ENCODE results near the gene SMIM1. TPM values are rescaled to one million over a fixed set of nuclear protein-coding genes. Genes with fewer than 3 reads are reported as not detected.

Gene SMIM1
- 5.5 TPM for total RNA-seq (2021; ENCODE audit: unreplicated experiment)
- 8.4 TPM in 2 replicates for polyA plus RNA-seq (2012)
- percentile 42 among the genes with signal in this experiment for Bru-seq, nascent RNA
- BruChase-seq, experiment 1, labeled RNA remaining after a 6-hour chase, result percentile 23 among the genes with signal in this experiment
- percentile 29 among the genes with signal in this experiment for BruChase-seq, experiment 2, labeled RNA remaining after a 2-hour chase
- long read RNA-seq, partial matches to known transcripts, result 1 of 3 reads
- long read RNA-seq, other reads (novel, unspliced or antisense), result 0 of 3 reads

- RAD21 ChIA-PET (ENCODE audit: low non-redundant PET in 1 of 2, low total read pairs in 2 of 2, uncharacterized antibody in 2 of 2, unreplicated experiment in 2 of 2), result no interaction called here
- POLR2A ChIA-PET, result no interaction called here
- H3K27ac ChIP-seq (ENCODE audit: low read depth, low read length), result peak within 1 kb of the TSS; percentile 69; the same call in 1 of the 2 replicates
- no peaks in the 10 kb centered on the region for H3K9me3 ChIP-seq (ENCODE audit: control insufficient read depth in 1 of 2, insufficient read depth in 1 of 2, low read depth in 1 of 2, low read length in 2 of 2)
- H3K4me2 ChIP-seq (ENCODE audit: low read length), result peak within 1 kb of the TSS; percentile 87
- DNase-seq (ENCODE audit: low read depth, low spot score) (no peak), ATAC-seq (peak; percentile 39)
- peaks cover 31 to 44% of the 10 kb centered on the region in 2 experiments for H3K4me1 ChIP-seq (ENCODE audit: control insufficient read depth in 1 of 2, insufficient read depth in 2 of 2, low read length in 2 of 2)
- intact Hi-C loops (cut with micrococcal nuclease), result no loop called here
- H3K79me2 ChIP-seq (ENCODE audit: insufficient read depth, low read length), result no peaks in the 10 kb centered on the region
- no peaks in the 10 kb centered on the region for H3K36me3 ChIP-seq (ENCODE audit: control insufficient read depth in 1 of 2, insufficient read depth in 2 of 2, low read length in 2 of 2)
- CTCF ChIA-PET, result no interaction called here
- H3K9ac ChIP-seq (ENCODE audit: low read length), result peak within 1 kb of the TSS; percentile 64
- H3K27me3 ChIP-seq (ENCODE audit: insufficient read depth, low read length), result no peaks in the 10 kb centered on the region
- H4K20me1 ChIP-seq (ENCODE audit: insufficient read depth), result no peaks in the 10 kb centered on the region
- BruUV-seq (replicated peaks), result TSS peak; percentile 44
- H3K4me3 ChIP-seq (replicated peaks in 1 of 2; ENCODE audit: low read depth in 1 of 2, low read length in 2 of 2), result peak within 1 kb of the TSS; percentile 52 to 67
- H2AFZ ChIP-seq (ENCODE audit: low read depth, low read length, poor library complexity, severe bottlenecking), result no peak within 1 kb of the TSS
- H3K9me2 ChIP-seq (ENCODE audit: insufficient read depth), result no peaks in the 10 kb centered on the region
- TF ChIP-seq YY1 (IDR thresholded peaks at IDR 0.05; ENCODE audit: extremely low read depth, insufficient replicate concordance, low read depth, low read length), result no peak
- TF ChIP-seq EZH2 (IDR thresholded peaks at IDR 0.05), result no peak
- peak; percentile 7; the same call in 1 of the 2 replicates for TF ChIP-seq ZFX (IDR thresholded peaks at IDR 0.05)
These were observed at the start of gene SMIM1 for GRCh38 chr1:3772715-3773571. Gene SMIM1 (plus strand): TSS chr1:3772749. CDS start chr1:3775374, 2,625 bp downstream.

GRCh38 chr1:3722846-3723245, 49.7 kb upstream of the SMIM1 start:
- RAD21 ChIA-PET (ENCODE audit: low non-redundant PET in 1 of 2, low total read pairs in 2 of 2, uncharacterized antibody in 2 of 2, unreplicated experiment in 2 of 2), result no interaction called here
- H3K27ac ChIP-seq (ENCODE audit: low read depth, low read length), result no peak overlapping the region
- no peaks in the 10 kb centered on the region for H4K20me1 ChIP-seq (ENCODE audit: insufficient read depth)
- H3K79me2 ChIP-seq (ENCODE audit: insufficient read depth, low read length), result no peaks in the 10 kb centered on the region
- H3K4me1 ChIP-seq (ENCODE audit: control insufficient read depth in 1 of 2, insufficient read depth in 2 of 2, low read length in 2 of 2), result no peaks in the 10 kb centered on the region
- no TSS peak for BruUV-seq (replicated peaks)
- no peaks in the 10 kb centered on the region for H3K9me3 ChIP-seq (ENCODE audit: control insufficient read depth in 1 of 2, insufficient read depth in 1 of 2, low read depth in 1 of 2, low read length in 2 of 2)
- H3K9me2 ChIP-seq (ENCODE audit: insufficient read depth), result no peaks in the 10 kb centered on the region
- no peak overlapping the region for H2AFZ ChIP-seq (ENCODE audit: low read depth, low read length, poor library complexity, severe bottlenecking)
- H3K36me3 ChIP-seq (ENCODE audit: control insufficient read depth in 1 of 2, insufficient read depth in 2 of 2, low read length in 2 of 2), result no peaks in the 10 kb centered on the region
- no peak overlapping the region for H3K4me3 ChIP-seq (replicated peaks in 1 of 2; ENCODE audit: low read depth in 1 of 2, low read length in 2 of 2)
- H3K9ac ChIP-seq (ENCODE audit: low read length), result no peak overlapping the region
- CTCF ChIA-PET, result no interaction called here
- DNase-seq (ENCODE audit: low read depth, low spot score), result no peak
- H3K4me2 ChIP-seq (ENCODE audit: low read length), result no peak overlapping the region
- intact Hi-C loops (cut with micrococcal nuclease), result loop anchor here (5.0 kb wide), 1 partner anchor 271 kb away; the partner anchor contains the start of gene ARHGEF16
- POLR2A ChIA-PET, result no interaction called here
- no peak for ATAC-seq
- no peaks in the 10 kb centered on the region for H3K27me3 ChIP-seq (ENCODE audit: insufficient read depth, low read length)
- TF ChIP-seq SP1 (IDR thresholded peaks at IDR 0.05; ENCODE audit: low read depth) (no peak), REST (IDR thresholded peaks at IDR 0.05; ENCODE audit: low read depth) (no peak), EGR1 (IDR thresholded peaks at IDR 0.05; ENCODE audit: low read depth) (no peak), MAX (IDR thresholded peaks at IDR 0.05) (no peak), CTCF (IDR thresholded peaks at IDR 0.05 in 2 of 3, conservative IDR thresholded peaks at IDR 0.05 in 1 of 3; ENCODE audit: borderline replicate concordance in 1 of 3, insufficient read depth in 1 of 3, low read depth in 2 of 3, low read length in 2 of 3) (no peak), RAD21 (IDR thresholded peaks at IDR 0.05; ENCODE audit: low read depth) (no peak), YY1 (IDR thresholded peaks at IDR 0.05; ENCODE audit: extremely low read depth, insufficient replicate concordance, low read depth, low read length) (no peak), SRF (IDR thresholded peaks at IDR 0.05; ENCODE audit: low read depth) (no peak), ZNF274 (IDR thresholded peaks at IDR 0.05; ENCODE audit: low read depth, low read length) (no peak), TCF7L2 (IDR thresholded peaks at IDR 0.05; ENCODE audit: borderline replicate concordance, extremely low read depth, insufficient read depth, insufficient read length) (no peak)
